Lung (tissue), 12 donors: ENCODE measurements around the gene AGBL3. TPM values are rescaled to one million over a fixed set of nuclear protein-coding genes. Genes with fewer than 3 reads are reported as not detected.

ENCODE experiments used
- ATAC-seq: fragments of 200-7000 bp; cut with Tn5 transposase; one replicate; pipeline ENCODE4 v1.9.1; 2020; ENCODE audit warnings: moderate number of reproducible peaks; ENCODE audit not compliant: insufficient read depth, low FRiP score
- DNase-seq, 3 donors: peaks; one replicate each; pipeline ENCODE4 v3.0.0-alpha.2; 2013 to 2017
- H3K27ac ChIP-seq, 2 donors: one replicate each; pipeline ENCODE4 v1.5.1; 2013; ENCODE audit warnings: mild to moderate bottlenecking in 2 of 2, moderate library complexity in 2 of 2, control low read depth in 1 of 2, inconsistent platforms in 1 of 2, low read depth in 1 of 2, low read length in 1 of 2
- H3K27me3 ChIP-seq, 3 donors: one replicate each; pipeline ENCODE4 v1.5.1; 2013; ENCODE audit warnings: low read length in 2 of 3; ENCODE audit not compliant: control insufficient read depth in 3 of 3, insufficient read depth in 3 of 3
- H3K36me3 ChIP-seq, 4 donors: one replicate each; pipeline ENCODE4 v1.5.1; 2013; ENCODE audit warnings: low read length in 4 of 4, mild to moderate bottlenecking in 1 of 4, moderate library complexity in 1 of 4; ENCODE audit not compliant: control insufficient read depth in 4 of 4, insufficient read depth in 4 of 4
- H3K4me1 ChIP-seq, 5 donors: one replicate each; pipeline ENCODE4 v1.5.1; 2013; ENCODE audit warnings: low read length in 5 of 5, mild to moderate bottlenecking in 2 of 5, moderate library complexity in 1 of 5; ENCODE audit not compliant: control insufficient read depth in 5 of 5, insufficient read depth in 5 of 5
- H3K4me3 ChIP-seq: one replicate; pipeline ENCODE4 v1.5.1; 2013; ENCODE audit warnings: mild to moderate bottlenecking, control low read depth, moderate library complexity
- H3K9ac ChIP-seq, 2 donors: one replicate each; pipeline ENCODE4 v1.5.1; 2013; ENCODE audit warnings: low read length in 2 of 2, control low read depth in 1 of 2; ENCODE audit not compliant: insufficient read depth in 1 of 2
- H3K9me3 ChIP-seq, 4 donors: one replicate each; pipeline ENCODE4 v1.5.1; 2013; ENCODE audit warnings: low read length in 3 of 4, mild to moderate bottlenecking in 1 of 4, moderate library complexity in 1 of 4; ENCODE audit not compliant: control insufficient read depth in 4 of 4, insufficient read depth in 3 of 4
- CTCF ChIP-seq: IDR thresholded peaks from 2 replicates; pipeline ENCODE4 v1.5.1; 2012; ENCODE audit warnings: mild to moderate bottlenecking; ENCODE audit errors: control extremely low read depth, extremely low read depth
- WGBS, 2 donors: extraction: QIAGEN DNeasy Blood & Tissue Kit; methylation state at CpG; one replicate each; pipeline ENCODE4 v1.1.7; 2013; 5-methylcytosine and 5-hydroxymethylcytosine counted together
- polyA plus RNA-seq, 2 donors: library from polyadenylated mRNA; stranded (reverse); fragments of 200-250 nt; gene quantifications; one replicate each; pipeline ENCODE4 v1.2.1, GENCODE V29; 2013
- total RNA-seq, 2 donors: library from RNA; depleted of rRNA in 1 of 2; stranded (reverse); fragments of >200 nt in 1 of 2; gene quantifications; one replicate each; pipeline ENCODE4 v1.2.1, GENCODE V29; 2014 to 2021
- donor health status: control.
- donor health status: control.
- donor health status: Bipolar disorder and iron deficiency.
- donor health status: healthy.
- donor health status: DM: yes; HTN: yes; CAD: no.

AGBL3 gene
- total and polyA plus RNA-seq, 4 donors: 1.3 to 5.2 (median 2.8) TPM

GRCh38 chr7:134941952-134942351 is 44.4 kb upstream of the AGBL3 start:
- no peaks in the 10 kb centered on the region for H3K9me3 ChIP-seq
- H3K27me3 ChIP-seq: no peaks in the 10 kb centered on the region
- H3K36me3 ChIP-seq: peaks cover 0 to 30% (median 6%) of the 10 kb centered on the region in 4 donors
- H3K4me1 ChIP-seq: peaks cover 0 to 9% (median 3%) of the 10 kb centered on the region in 5 donors
- TF ChIP-seq CTCF: no peak
- ATAC-seq: no peak
- WGBS, 2 donors: 64 to 84% methylated on average over 5 of the region's 5 CpGs
- H3K27ac ChIP-seq: no peak overlapping the region
- no peak overlapping the region for H3K9ac ChIP-seq
- H3K4me3 ChIP-seq: no peak overlapping the region
- DNase-seq: peak in 2 of 3 donors; percentile 22 to 56

- Histone ChIP-seq H3K27me3 (no peaks in the 10 kb centered on the region), H3K27ac (no peak overlapping the region), H3K4me3 (no peak overlapping the region), H3K36me3 (peaks cover 0 to 31% (median 11%) of the 10 kb centered on the region in 4 donors), H3K9me3 (no peaks in the 10 kb centered on the region), H3K9ac (no peak overlapping the region), H3K4me1 (peaks cover 0 to 9% (median 0%) of the 10 kb centered on the region in 5 donors)
- no peak for TF ChIP-seq CTCF
- ATAC-seq: no peak
- DNase-seq: no peak
- WGBS, 2 donors: 60 to 76% methylated on average over 9 of the region's 9 CpGs
Measured at GRCh38 chr7:134942690-134943466, 43.4 kb upstream of the AGBL3 start.

GRCh38 chr7:134943785-134944400 is 42.4 kb upstream of the AGBL3 start:
- Histone ChIP-seq H3K27ac (no peak overlapping the region), H3K36me3 (peaks cover 0 to 34% (median 12%) of the 10 kb centered on the region in 4 donors), H3K27me3 (no peaks in the 10 kb centered on the region), H3K4me3 (no peak overlapping the region), H3K9ac (no peak overlapping the region), H3K4me1 (peaks cover 0 to 7% (median 0%) of the 10 kb centered on the region in 5 donors), H3K9me3 (no peaks in the 10 kb centered on the region)
- no peak for TF ChIP-seq CTCF
- 46 to 47% methylated on average over 3 of the region's 3 CpGs for WGBS, 2 donors
- ATAC-seq (no peak), DNase-seq (peak in 2 of 3 donors; percentile 69 to 78)
